Pulmonary artery endothelial cell (primary cell): ENCODE data around the gene THOC6. TPM values are rescaled to one million over a fixed set of nuclear protein-coding genes. Genes with fewer than 3 reads are reported as not detected.
"Not testable (repeated sequence)": the region's sequence is repeated elsewhere in the genome, so short reads cannot be mapped to it uniquely, and the experiment has no call there.

ENCODE experiments used
- DNase-seq: peaks from one replicate; pipeline ENCODE4 v3.0.0-alpha.2; 2011; ENCODE audit warnings: low read depth, low spot score
- total RNA-seq: library from RNA; depleted of rRNA; stranded (reverse); fragments of >200 nt; gene quantifications from 2 replicates; pipeline ENCODE4 v1.2.3, GENCODE V29; 2014

Gene THOC6
- total RNA-seq, 1 donor from 2014 or later, result 24.0 TPM

DNA sequence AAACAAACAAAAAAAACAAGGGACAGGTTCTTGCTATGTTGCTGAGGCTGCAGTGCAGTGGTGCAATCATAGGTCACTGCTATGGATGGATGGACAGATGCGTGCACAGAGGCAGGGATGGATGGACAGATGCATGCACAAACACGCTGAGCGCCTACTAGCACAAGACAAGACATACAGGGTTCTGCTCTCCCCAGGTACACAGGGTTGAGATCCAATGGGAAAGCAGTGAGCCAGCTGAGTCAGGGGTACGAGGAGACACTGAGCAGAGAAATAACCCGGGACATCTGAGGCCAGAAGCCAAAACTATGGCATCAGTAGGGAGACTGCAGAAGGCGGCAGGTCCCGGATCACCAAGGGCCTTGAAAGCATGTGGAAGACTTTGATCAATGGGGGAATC is 47.8 kb downstream of the THOC6 start:
- DNase-seq, result no peak

GRCh38 chr16:3072148-3072547 is 48.3 kb downstream of the THOC6 start:
- DNase-seq, result not testable (repeated sequence)

- not testable (repeated sequence) for DNase-seq
These were observed 48.9 kb downstream of the THOC6 start for GRCh38 chr16:3072576-3073263.

DNA sequence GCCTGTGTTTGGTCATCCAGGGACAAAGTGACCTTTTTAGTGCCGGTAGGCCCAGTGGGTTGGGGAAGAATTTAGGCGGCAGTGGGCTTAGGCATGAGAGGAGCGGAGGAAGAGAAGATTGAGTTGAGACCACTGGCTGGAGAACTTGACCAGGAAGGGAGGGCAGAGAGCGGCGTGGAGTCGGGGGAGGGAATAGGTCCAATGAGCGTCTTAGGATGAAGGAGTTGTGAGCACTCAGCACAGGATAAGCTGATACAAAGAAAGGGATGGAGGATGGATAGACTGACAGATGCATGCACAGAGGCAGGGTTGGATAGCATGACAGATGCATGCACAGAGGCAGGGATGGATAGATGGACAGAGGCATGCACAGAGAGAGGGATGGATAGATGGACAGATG is 49.6 kb downstream of the THOC6 start:
- no peak for DNase-seq

GRCh38 chr16:3074860-3075522 is 51.2 kb downstream of the THOC6 start:
- DNase-seq, result no peak

GRCh38 chr16:3075523-3075915 is 51.7 kb downstream of the THOC6 start:
- no peak for DNase-seq

- not testable (repeated sequence) for DNase-seq
These were observed 52.1 kb downstream of the THOC6 start for GRCh38 chr16:3075946-3076345.

GRCh38 chr16:3076577-3076976 is 52.7 kb downstream of the THOC6 start:
- no peak for DNase-seq

Other genes starting within 250 kb of the THOC6 start
- gene ELOB, start 246.8 kb upstream of the THOC6 start, total RNA-seq, result 166 and 336 TPM in 2 replicates
- gene PRSS33, start 236.5 kb upstream of the THOC6 start, total RNA-seq, result not detected in 2 replicates
- gene PRSS41, start 225.6 kb upstream of the THOC6 start, total RNA-seq, result not detected in 2 replicates
- 0.73 TPM in 1 of 2 replicates, not detected in the other for gene PRSS21, start 206.8 kb upstream of the THOC6 start, total RNA-seq
- gene ZG16B, start 193.7 kb upstream of the THOC6 start, total RNA-seq, result 0.13 TPM in 1 of 2 replicates, not detected in the other
- not detected in 2 replicates for gene PRSS22, start 165.9 kb upstream of the THOC6 start, total RNA-seq
- 38.9 and 49.6 TPM in 2 replicates for gene FLYWCH2, start 140.8 kb upstream of the THOC6 start, total RNA-seq
- gene FLYWCH1, start 112.1 kb upstream of the THOC6 start, total RNA-seq, result 32.5 and 33.4 TPM in 2 replicates
- gene KREMEN2, start 59.8 kb upstream of the THOC6 start, total RNA-seq, result not detected in 2 replicates
- 15.9 and 16.2 TPM in 2 replicates for gene PAQR4, start 54.7 kb upstream of the THOC6 start, total RNA-seq
- gene PKMYT1, start 43.6 kb upstream of the THOC6 start, total RNA-seq, result 4.6 and 8.2 TPM in 2 replicates
- gene CLDN9, start 11.1 kb upstream of the THOC6 start, total RNA-seq, result not detected in 2 replicates
- gene CLDN6, start 5.9 kb upstream of the THOC6 start, total RNA-seq, result not detected in 2 replicates
- 158 and 171 TPM in 2 replicates for gene TNFRSF12A, start 3.7 kb upstream of the THOC6 start, total RNA-seq
- 10.0 and 11.5 TPM in 2 replicates for gene HCFC1R1, start 93 bp upstream of the THOC6 start, total RNA-seq
- not detected in 2 replicates for gene BICDL2, start 12.9 kb downstream of the THOC6 start, total RNA-seq
- gene MMP25, start 22.5 kb downstream of the THOC6 start, total RNA-seq, result 0.04 and 0.13 TPM in 2 replicates
- 33.7 and 60.3 TPM in 2 replicates for gene IL32, start 41.6 kb downstream of the THOC6 start, total RNA-seq
- gene ZSCAN10, start 75.3 kb downstream of the THOC6 start, total RNA-seq, result not detected in 2 replicates
- 21.3 and 22.5 TPM in 2 replicates for gene ZNF205, start 88.6 kb downstream of the THOC6 start, total RNA-seq
- gene ZNF213, start 111.0 kb downstream of the THOC6 start, total RNA-seq, result 4.8 and 5.0 TPM in 2 replicates
- 0.13 TPM in 1 of 2 replicates, not detected in the other for gene OR1F1, start 164.2 kb downstream of the THOC6 start, total RNA-seq
- 10.6 and 12.9 TPM in 2 replicates for gene ZNF200, start 211.1 kb downstream of the THOC6 start, total RNA-seq
- gene MEFV, start 232.6 kb downstream of the THOC6 start, total RNA-seq, result not detected in 2 replicates